Neural crest cell (in vitro differentiated cells): ENCODE results near the gene RANBP9. TPM values are rescaled to one million over a fixed set of nuclear protein-coding genes. Genes with fewer than 3 reads are reported as not detected.

Source experiments
- DNase-seq: peaks from one replicate; pipeline ENCODE4 v3.0.0; 2021; ENCODE audit warnings: low read depth, mixed read lengths, low spot score
- H3K27ac Mint-ChIP-seq: one replicate; pipeline ENCODE4 v1.8.0; 2021; ENCODE audit warnings: mild to moderate bottlenecking, mixed read lengths; ENCODE audit not compliant: unreplicated experiment
- H3K27me3 Mint-ChIP-seq: 2 replicates; pipeline ENCODE4 v1.8.0; 2021; ENCODE audit warnings: low read depth, mild to moderate bottlenecking, mixed read lengths
- H3K36me3 Mint-ChIP-seq: 2 replicates; pipeline ENCODE4 v1.8.0; 2021; ENCODE audit warnings: low read depth, mild to moderate bottlenecking, mixed read lengths
- H3K4me1 Mint-ChIP-seq: 2 replicates; pipeline ENCODE4 v1.8.0; 2021; ENCODE audit warnings: mixed read lengths
- H3K4me3 Mint-ChIP-seq: one replicate; pipeline ENCODE4 v1.8.0; 2021; ENCODE audit warnings: mild to moderate bottlenecking, mixed read lengths
- H3K9me3 Mint-ChIP-seq: 2 replicates; pipeline ENCODE4 v1.8.0; 2021; ENCODE audit warnings: mixed read lengths
- CTCF ChIP-seq: fragments of 200-600 bp; sonication (generic); conservative IDR thresholded peaks from 2 replicates; pipeline ENCODE4 v1.5.0; 2021; ENCODE audit warnings: antibody characterized with exemption, mild to moderate bottlenecking
- total RNA-seq: library from RNA; stranded (reverse); gene quantifications from 2 replicates; pipeline ENCODE4 v1.2.1, GENCODE V29; 2021

Gene RANBP9
- total RNA-seq, 1 donor from 2014 or later: 41.2 TPM

- no peak overlapping the region for H3K4me3 Mint-ChIP-seq
- H3K36me3 Mint-ChIP-seq: peaks cover 5% of the 10 kb centered on the region
- no peaks in the 10 kb centered on the region for H3K27me3 Mint-ChIP-seq
- DNase-seq: no peak
- peaks cover 7% of the 10 kb centered on the region for H3K4me1 Mint-ChIP-seq
- no peak for TF ChIP-seq CTCF
- H3K27ac Mint-ChIP-seq: no peak overlapping the region
- H3K9me3 Mint-ChIP-seq: no peaks in the 10 kb centered on the region
These were observed 22.0 kb downstream of the RANBP9 start for GRCh38 chr6:13689511-13690256.

GRCh38 chr6:13688692-13689196, 22.9 kb downstream of the RANBP9 start:
- no peak overlapping the region for H3K4me3 Mint-ChIP-seq
- no peaks in the 10 kb centered on the region for H3K9me3 Mint-ChIP-seq
- peaks cover 13% of the 10 kb centered on the region for H3K4me1 Mint-ChIP-seq
- no peak overlapping the region for H3K27ac Mint-ChIP-seq
- peaks cover 5% of the 10 kb centered on the region for H3K36me3 Mint-ChIP-seq
- H3K27me3 Mint-ChIP-seq: no peaks in the 10 kb centered on the region
- no peak for TF ChIP-seq CTCF
- no peak for DNase-seq

GRCh38 chr6:13687917-13688351, 23.7 kb downstream of the RANBP9 start:
- Mint-ChIP-seq H3K9me3 (no peaks in the 10 kb centered on the region), H3K27ac (no peak overlapping the region), H3K4me1 (peaks cover 13% of the 10 kb centered on the region), H3K4me3 (no peak overlapping the region), H3K27me3 (no peaks in the 10 kb centered on the region), H3K36me3 (peaks cover 7% of the 10 kb centered on the region)
- no peak for TF ChIP-seq CTCF
- DNase-seq: no peak

GRCh38 chr6:13684855-13685254, 26.8 kb downstream of the RANBP9 start:
- H3K27ac Mint-ChIP-seq: no peak overlapping the region
- no peak overlapping the region for H3K4me3 Mint-ChIP-seq
- peaks cover 17% of the 10 kb centered on the region for H3K36me3 Mint-ChIP-seq
- no peaks in the 10 kb centered on the region for H3K27me3 Mint-ChIP-seq
- DNase-seq: no peak
- peaks cover 6% of the 10 kb centered on the region for H3K4me1 Mint-ChIP-seq
- H3K9me3 Mint-ChIP-seq: peaks cover 3% of the 10 kb centered on the region
- TF ChIP-seq CTCF: no peak

- no peak for TF ChIP-seq CTCF
- Mint-ChIP-seq H3K27me3 (no peaks in the 10 kb centered on the region), H3K36me3 (peaks cover 24% of the 10 kb centered on the region), H3K4me3 (no peak overlapping the region), H3K4me1 (peaks cover 6% of the 10 kb centered on the region), H3K27ac (no peak overlapping the region), H3K9me3 (peaks cover 3% of the 10 kb centered on the region)
- no peak for DNase-seq
These were observed 28.6 kb downstream of the RANBP9 start for GRCh38 chr6:13683038-13683437.
